Mesodermal cell (in vitro differentiated cells): ENCODE measurements around the gene SELENOW. TPM values are rescaled to one million over a fixed set of nuclear protein-coding genes. Genes with fewer than 3 reads are reported as not detected.
A peak's percentile ranks its signal among the peaks of the same experiment; 100 is the strongest.

Experiments used
- H3K27ac ChIP-seq: 2 replicates; pipeline ENCODE4 v1.7.0; 2013; ENCODE audit warnings: mild to moderate bottlenecking, low read depth, low read length, moderate library complexity; ENCODE audit not compliant: severe bottlenecking
- H3K36me3 ChIP-seq: 2 replicates; pipeline ENCODE4 v1.7.1; 2013; ENCODE audit warnings: mild to moderate bottlenecking, low read length, moderate library complexity; ENCODE audit not compliant: control insufficient read depth, insufficient read depth
- H3K4me1 ChIP-seq: one replicate; pipeline ENCODE4 v1.7.1; 2013; ENCODE audit warnings: mild to moderate bottlenecking, low read length; ENCODE audit not compliant: insufficient read depth, control insufficient read depth, poor library complexity, severe bottlenecking
- H3K4me3 ChIP-seq: 2 replicates; pipeline ENCODE4 v1.7.0; 2013; ENCODE audit warnings: low read length, control low read depth, mild to moderate bottlenecking; ENCODE audit not compliant: insufficient read depth, poor library complexity, severe bottlenecking; ENCODE audit errors: extremely low read depth
- H3K9me3 ChIP-seq: 2 replicates; pipeline ENCODE4 v1.7.1; 2013; ENCODE audit warnings: mild to moderate bottlenecking, low read length, moderate library complexity; ENCODE audit not compliant: control insufficient read depth
- WGBS, 2 experiments: methylation state at CpG; one replicate each; pipeline ENCODE4 v1.1.5; 2013; ENCODE audit warnings: missing lambda C conversion rate in 2 of 2; ENCODE audit not compliant: insufficient coverage in 2 of 2; 5-methylcytosine and 5-hydroxymethylcytosine counted together
- polyA plus RNA-seq, 2 experiments: library from polyadenylated mRNA; stranded (reverse); fragments of 50-300 nt; gene quantifications; one replicate each; pipeline ENCODE4 v1.2.3, GENCODE V29; 2013

The SELENOW gene
- polyA plus RNA-seq (2013, experiment 1 of 2), result 121 TPM
- polyA plus RNA-seq (2013, experiment 2 of 2), result 108 TPM

DNA sequence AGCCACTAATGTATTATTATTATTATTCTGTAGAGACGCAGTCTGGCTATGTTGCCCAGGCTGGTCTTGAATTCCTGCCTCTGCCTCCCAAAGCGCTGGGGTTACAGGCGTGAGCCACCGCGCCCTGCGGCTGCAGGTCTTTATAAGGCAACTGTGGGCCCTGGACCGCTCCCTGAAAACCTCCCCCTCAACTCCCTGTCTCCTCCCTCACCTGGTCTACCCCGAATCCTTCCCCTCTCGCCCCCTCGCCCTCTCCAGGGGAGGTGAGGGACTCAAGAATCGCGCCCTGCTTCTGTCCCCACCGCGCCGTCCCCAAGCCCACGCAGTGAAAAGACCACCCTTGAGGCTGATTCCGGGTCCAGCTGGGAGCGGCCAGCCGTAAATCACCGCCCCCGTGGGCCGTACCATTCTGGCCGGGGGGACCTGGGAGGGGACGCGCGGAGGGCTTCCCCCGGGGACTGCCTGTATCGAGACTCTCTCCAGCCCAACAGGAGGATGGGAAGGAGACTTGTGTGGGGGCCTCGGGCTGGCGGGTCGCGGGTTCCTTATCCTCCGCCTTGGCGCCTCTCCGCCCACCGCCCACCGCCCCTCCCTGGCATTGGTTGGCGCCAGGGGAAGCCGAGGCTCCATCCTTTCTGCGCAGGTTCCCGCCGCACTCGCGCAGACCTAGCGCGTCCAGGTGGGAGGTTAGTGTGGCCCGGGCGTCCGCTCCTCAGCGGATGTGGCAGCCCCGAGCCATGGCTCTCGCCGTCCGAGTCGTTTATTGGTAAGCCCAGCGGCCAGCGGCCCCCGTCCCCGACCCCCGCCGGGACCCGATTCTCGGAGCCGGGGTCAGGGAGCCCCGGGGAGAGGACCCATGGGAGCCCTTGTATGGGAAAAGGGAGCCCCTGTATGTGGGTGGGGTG, at the start of gene SELENOW:
Gene SELENOW (plus strand): TSS at position 655 of the 905 bp plus-strand sequence. CDS start 83 bp downstream, at position 738.
- H3K27ac ChIP-seq, result peak within 1 kb of the TSS; percentile 100
- 1% methylated on average over 40 to 49 of the region's 65 CpGs for WGBS, 2 experiments
- H3K4me1 ChIP-seq, result peaks cover 10% of the 10 kb centered on the region
- peak within 1 kb of the TSS; percentile 86 for H3K4me3 ChIP-seq
- H3K36me3 ChIP-seq, result peaks cover 33% of the 10 kb centered on the region
- no peaks in the 10 kb centered on the region for H3K9me3 ChIP-seq

- H3K36me3 ChIP-seq, result peaks cover 74% of the 10 kb centered on the region
- WGBS, 2 experiments, result 4 to 6% methylated on average over 7 to 8 of the region's 9 CpGs
- H3K4me3 ChIP-seq, result peak overlapping the region; percentile 21
- no peaks in the 10 kb centered on the region for H3K9me3 ChIP-seq
- H3K4me1 ChIP-seq, result peaks cover 7% of the 10 kb centered on the region
- H3K27ac ChIP-seq, result peak overlapping the region; percentile 91
Observed at GRCh38 chr19:47729468-47729798, 49.1 kb upstream of the SELENOW start.

- H3K4me3 ChIP-seq, result peak overlapping the region; percentile 21
Observed at GRCh38 chr19:47729799-47730520, 48.5 kb upstream of the SELENOW start.

DNA sequence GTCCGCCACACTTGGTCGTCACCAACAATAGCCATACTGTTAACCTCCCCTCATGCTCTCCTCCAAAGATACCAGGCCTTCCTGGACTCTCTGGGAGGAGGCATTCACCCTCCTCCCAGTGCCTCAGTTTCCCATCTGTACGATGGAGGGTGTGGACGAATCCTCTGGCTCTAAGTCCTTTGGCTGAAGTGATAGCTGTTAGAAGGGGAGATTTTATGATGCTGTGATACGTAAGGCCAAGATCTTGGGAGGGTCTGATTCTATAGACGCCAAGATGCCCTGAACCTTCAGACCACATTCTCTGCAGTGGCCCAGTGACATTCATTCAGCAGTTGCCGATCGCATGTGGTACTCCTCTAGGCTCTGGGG, 48.0 kb upstream of the SELENOW start:
- Histone ChIP-seq H3K36me3 (peaks cover 76% of the 10 kb centered on the region), H3K4me3 (no peak overlapping the region), H3K9me3 (no peaks in the 10 kb centered on the region), H3K27ac (no peak overlapping the region), H3K4me1 (peaks cover 7% of the 10 kb centered on the region)
- 83 to 98% methylated on average over 2 to 6 of the region's 8 CpGs for WGBS, 2 experiments

More at GRCh38 chr19:47729799-47730520, 48.5 kb upstream of the SELENOW start:
- H3K36me3 ChIP-seq, result peaks cover 76% of the 10 kb centered on the region
- H3K27ac ChIP-seq, result peak overlapping the region; percentile 91
- H3K4me1 ChIP-seq, result peaks cover 7% of the 10 kb centered on the region
- no peaks in the 10 kb centered on the region for H3K9me3 ChIP-seq
- 12 to 14% methylated on average over 24 to 29 of the region's 30 CpGs for WGBS, 2 experiments

DNA sequence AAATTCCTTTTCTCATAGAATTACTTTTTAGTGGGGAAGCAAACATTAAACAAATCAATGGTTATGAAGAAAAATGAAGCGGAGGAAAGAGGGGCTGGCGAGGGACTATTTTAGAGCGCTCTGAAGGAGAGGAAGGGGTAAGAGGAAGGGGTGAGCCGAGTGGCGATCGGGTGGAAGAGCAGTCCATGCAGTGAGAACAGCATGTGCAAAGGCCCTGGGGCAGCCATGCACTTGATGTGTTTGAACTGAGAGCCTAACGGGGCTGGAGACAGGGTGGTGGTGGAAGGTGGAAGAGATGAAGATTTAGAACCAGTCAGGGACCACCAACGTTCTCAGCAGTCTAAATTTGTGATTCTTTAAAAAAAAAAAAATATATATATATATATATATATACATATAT, 47.6 kb upstream of the SELENOW start:
- H3K4me3 ChIP-seq, result no peak overlapping the region
- H3K36me3 ChIP-seq, result peaks cover 74% of the 10 kb centered on the region
- 97 to 100% methylated on average over 5 to 6 of the region's 8 CpGs for WGBS, 2 experiments

GRCh38 chr19:47735131-47735530, 43.4 kb upstream of the SELENOW start:
- H3K9me3 ChIP-seq, result no peaks in the 10 kb centered on the region
- H3K4me3 ChIP-seq, result no peak overlapping the region
- no peaks in the 10 kb centered on the region for H3K4me1 ChIP-seq
- no peak overlapping the region for H3K27ac ChIP-seq
- WGBS, 2 experiments, result 73 to 80% methylated on average over 4 of the region's 4 CpGs
- peaks cover 80% of the 10 kb centered on the region for H3K36me3 ChIP-seq

More for the DNA sequence above, 47.6 kb upstream of the SELENOW start:
- H3K27ac ChIP-seq, result no peak overlapping the region
- peaks cover 7% of the 10 kb centered on the region for H3K4me1 ChIP-seq
- no peaks in the 10 kb centered on the region for H3K9me3 ChIP-seq

DNA sequence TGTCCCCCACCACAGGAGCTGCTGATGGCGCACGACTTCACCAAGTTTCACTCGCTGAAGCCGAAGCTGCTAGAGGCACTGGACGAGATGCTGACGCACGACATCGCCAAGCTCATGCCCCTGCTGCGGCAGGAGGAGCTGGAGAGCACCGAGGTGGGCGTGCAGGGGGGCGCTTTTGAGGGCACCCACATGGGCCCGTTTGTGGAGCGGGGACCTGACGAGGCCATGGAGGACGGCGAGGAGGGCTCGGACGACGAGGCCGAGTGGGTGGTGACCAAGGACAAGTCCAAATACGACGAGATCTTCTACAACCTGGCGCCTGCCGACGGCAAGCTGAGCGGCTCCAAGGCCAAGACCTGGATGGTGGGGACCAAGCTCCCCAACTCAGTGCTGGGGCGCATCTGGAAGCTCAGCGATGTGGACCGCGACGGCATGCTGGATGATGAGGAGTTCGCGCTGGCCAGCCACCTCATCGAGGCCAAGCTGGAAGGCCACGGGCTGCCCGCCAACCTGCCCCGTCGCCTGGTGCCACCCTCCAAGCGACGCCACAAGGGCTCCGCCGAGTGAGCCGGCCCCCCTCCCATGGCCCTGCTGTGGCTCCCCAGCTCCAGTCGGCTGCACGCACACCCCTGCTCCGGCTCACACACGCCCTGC, 37.5 kb upstream of the SELENOW start:
- H3K4me1 ChIP-seq, result peaks cover 4% of the 10 kb centered on the region
- no peak overlapping the region for H3K4me3 ChIP-seq
- 95 to 96% methylated on average over 39 to 48 of the region's 48 CpGs for WGBS, 2 experiments
- H3K36me3 ChIP-seq, result peaks cover 47% of the 10 kb centered on the region
- H3K9me3 ChIP-seq, result no peaks in the 10 kb centered on the region
- no peak overlapping the region for H3K27ac ChIP-seq

- H3K36me3 ChIP-seq, result peaks cover 41% of the 10 kb centered on the region
- no peaks in the 10 kb centered on the region for H3K9me3 ChIP-seq
- H3K4me1 ChIP-seq, result peaks cover 6% of the 10 kb centered on the region
- no peak overlapping the region for H3K4me3 ChIP-seq
- WGBS, 2 experiments, result 92 to 95% methylated on average over 9 to 15 of the region's 15 CpGs
- H3K27ac ChIP-seq, result no peak overlapping the region
Observed at GRCh38 chr19:47741544-47742140, 36.9 kb upstream of the SELENOW start.

DNA sequence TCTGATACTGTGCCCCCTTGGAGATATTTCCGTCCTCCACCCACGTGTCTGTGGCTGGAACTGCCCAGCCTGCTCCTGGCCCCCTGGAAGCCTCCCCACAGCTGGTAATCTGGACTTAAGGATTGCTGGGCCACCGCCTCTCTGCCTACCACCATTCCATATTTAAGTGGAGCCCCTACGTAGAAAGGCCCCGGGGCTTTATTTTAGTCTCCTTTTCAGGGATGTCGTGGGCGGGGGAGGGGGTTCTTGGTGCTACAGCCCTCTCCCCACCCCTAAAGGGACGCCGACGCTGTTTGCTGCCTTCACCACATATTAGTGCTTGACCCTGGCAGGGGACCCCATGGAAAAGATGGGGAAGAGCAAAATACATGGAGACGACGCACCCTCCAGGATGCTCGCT, 35.9 kb upstream of the SELENOW start:
- H3K4me1 ChIP-seq, result peaks cover 9% of the 10 kb centered on the region
- H3K27ac ChIP-seq, result peak overlapping the region; percentile 88
- no peak overlapping the region for H3K4me3 ChIP-seq
- peaks cover 46% of the 10 kb centered on the region for H3K36me3 ChIP-seq
- 56 to 70% methylated on average over 6 to 8 of the region's 13 CpGs for WGBS, 2 experiments
- H3K9me3 ChIP-seq, result no peaks in the 10 kb centered on the region
